ENCODE data around the gene HSPA12B. TPM values are rescaled to one million over a fixed set of nuclear protein-coding genes. Genes with fewer than 3 reads are reported as not detected.

HSPA12B gene
- total RNA-seq, 1 experiment from 2014 or later: 2.7 TPM

- Histone ChIP-seq H3K9ac (ENCODE audit: extremely low read depth, insufficient read length, low read length) (no peak within 1 kb of the TSS), H3T11ph (ENCODE audit: low read length) (no peak within 1 kb of the TSS), H3K27me3 (ENCODE audit: insufficient read depth, low read length) (no peaks in the 10 kb centered on the region; the same call in 1 of the 2 replicates), H3K23ac (ENCODE audit: insufficient read length, low read depth, low read length) (no peak within 1 kb of the TSS), H2BK20ac (ENCODE audit: low read depth, low read length, poor library complexity, severe bottlenecking) (no peak within 1 kb of the TSS), H3K9me3 (ENCODE audit: control insufficient read depth, low read depth, low read length) (no peaks in the 10 kb centered on the region), H2AK5ac (ENCODE audit: insufficient read length, low read length) (no peak within 1 kb of the TSS), H4K91ac (ENCODE audit: insufficient read length, low read depth, low read length) (no peak within 1 kb of the TSS), H4K20me1 (ENCODE audit: control insufficient read depth, insufficient read depth, insufficient read length) (no peaks in the 10 kb centered on the region), H2BK12ac (ENCODE audit: insufficient read length, low read depth, low read length) (no peak within 1 kb of the TSS), H3K79me1 (ENCODE audit: insufficient read depth, low read depth, low read length, poor library complexity, severe bottlenecking) (no peaks in the 10 kb centered on the region), H2BK120ac (ENCODE audit: low read depth, low read length, poor library complexity, severe bottlenecking) (no peak within 1 kb of the TSS), H3K56ac (ENCODE audit: insufficient read length, low read depth, low read length) (no peak within 1 kb of the TSS), H3K14ac (ENCODE audit: insufficient read depth, low read length) (no peak within 1 kb of the TSS), H3K18ac (ENCODE audit: insufficient read length, low read depth, low read length) (no peak within 1 kb of the TSS), H3K27ac (ENCODE audit: insufficient read length, low read depth, low read length) (no peak within 1 kb of the TSS), H3K23me2 (ENCODE audit: insufficient read length, low read depth, low read length, poor library complexity, severe bottlenecking) (no peaks in the 10 kb centered on the region), H3K4me2 (ENCODE audit: insufficient read depth, insufficient read length, low read length) (no peak within 1 kb of the TSS), H3K79me2 (ENCODE audit: insufficient read depth, low read length) (no peaks in the 10 kb centered on the region), H2BK5ac (ENCODE audit: insufficient read length, low read length) (no peak within 1 kb of the TSS), H3K4me1 (ENCODE audit: insufficient read depth, low read length) (no peaks in the 10 kb centered on the region), H4K5ac (ENCODE audit: insufficient read length, low read depth, low read length) (no peak within 1 kb of the TSS), H2AFZ (ENCODE audit: low read length) (no peak within 1 kb of the TSS), H3K4ac (ENCODE audit: low read depth, low read length) (no peak within 1 kb of the TSS), H2BK15ac (ENCODE audit: low read depth, low read length) (no peak within 1 kb of the TSS), H4K8ac (replicated peaks; ENCODE audit: insufficient read length, low read depth, low read length) (no peak within 1 kb of the TSS)
- Mint-ChIP-seq H3K27ac (peak within 1 kb of the TSS in 1 of 3 experiments; percentile 59; a peak in 1 of 7 replicates), H3K27me3 (ENCODE audit: low read depth) (peaks cover 1% of the 10 kb centered on the region), H3K36me3 (ENCODE audit: insufficient read depth in 1 of 3, low read depth in 3 of 3) (no peaks in the 10 kb centered on the region), H3K9me3 (no peaks in the 10 kb centered on the region), H3K4me1 (no peaks in the 10 kb centered on the region), H3K4me3 (no peak within 1 kb of the TSS; a peak in 1 of 5 replicates)
- TF ChIP-seq CTCF (conservative IDR thresholded peaks at IDR 0.05): no peak
- WGBS (ENCODE audit: extremely low coverage, insufficient read length, low lambda C conversion rate): no CpG with 5 or more reads among the region's 15 CpGs
- peak; percentile 17 for DNase-seq
Measured at GRCh38 chr20:3712279-3712873, 20.1 kb upstream of the HSPA12B start, which contains the start of gene SIGLEC1. SIGLEC1 (minus strand) TSS chr20:3712600; CDS start chr20:3707128, 5,472 bp downstream.

Measured in H9 (cell line).